ENCODE measurements around the gene BAIAP3. TPM values are rescaled to one million over a fixed set of nuclear protein-coding genes. Genes with fewer than 3 reads are reported as not detected.

BAIAP3 gene
- total RNA-seq, 2 experiments from 2014 or later: 3.2 to 6.3 TPM

- Histone ChIP-seq H3K9me3 (ENCODE audit: low read length) (no peaks in the 10 kb centered on the region), H3K4me2 (ENCODE audit: low read length) (no peak overlapping the region), H3K27ac (ENCODE audit: low read depth, low read length, poor library complexity, severe bottlenecking) (no peak overlapping the region), H3K36me3 (ENCODE audit: insufficient read depth, low read length) (no peaks in the 10 kb centered on the region), H3K4me3 (ENCODE audit: low read depth, low read length, poor library complexity, severe bottlenecking) (no peak overlapping the region), H3K79me2 (ENCODE audit: insufficient read depth, low read depth, low read length) (no peaks in the 10 kb centered on the region), H3K9me2 (ENCODE audit: insufficient read depth, low read length) (no peaks in the 10 kb centered on the region), H3K4me1 (ENCODE audit: insufficient read depth, low read length, poor library complexity, severe bottlenecking) (no peaks in the 10 kb centered on the region), H4K20me1 (ENCODE audit: insufficient read depth, low read length) (no peaks in the 10 kb centered on the region), H2AFZ (ENCODE audit: low read length) (no peak overlapping the region)
- ChIA-PET CTCF (ENCODE audit: unreplicated experiment) (no interaction called here), POLR2A (no interaction called here)
- intact Hi-C loops (cut with micrococcal nuclease; ENCODE audit: unreplicated experiment): no loop called here
- TF ChIP-seq, protein P1, sequence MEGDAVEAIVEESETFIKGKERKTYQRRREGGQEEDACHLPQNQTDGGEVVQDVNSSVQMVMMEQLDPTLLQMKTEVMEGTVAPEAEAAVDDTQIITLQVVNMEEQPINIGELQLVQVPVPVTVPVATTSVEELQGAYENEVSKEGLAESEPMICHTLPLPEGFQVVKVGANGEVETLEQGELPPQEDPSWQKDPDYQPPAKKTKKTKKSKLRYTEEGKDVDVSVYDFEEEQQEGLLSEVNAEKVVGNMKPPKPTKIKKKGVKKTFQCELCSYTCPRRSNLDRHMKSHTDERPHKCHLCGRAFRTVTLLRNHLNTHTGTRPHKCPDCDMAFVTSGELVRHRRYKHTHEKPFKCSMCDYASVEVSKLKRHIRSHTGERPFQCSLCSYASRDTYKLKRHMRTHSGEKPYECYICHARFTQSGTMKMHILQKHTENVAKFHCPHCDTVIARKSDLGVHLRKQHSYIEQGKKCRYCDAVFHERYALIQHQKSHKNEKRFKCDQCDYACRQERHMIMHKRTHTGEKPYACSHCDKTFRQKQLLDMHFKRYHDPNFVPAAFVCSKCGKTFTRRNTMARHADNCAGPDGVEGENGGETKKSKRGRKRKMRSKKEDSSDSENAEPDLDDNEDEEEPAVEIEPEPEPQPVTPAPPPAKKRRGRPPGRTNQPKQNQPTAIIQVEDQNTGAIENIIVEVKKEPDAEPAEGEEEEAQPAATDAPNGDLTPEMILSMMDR (conservative IDR thresholded peaks at IDR 0.05; ENCODE audit: low read length): no peak
- no peak for TF ChIP-seq EZH2phosphoT487 (IDR thresholded peaks at IDR 0.05; ENCODE audit: borderline replicate concordance, low read depth, low read length)
- no peak for DNase-seq (ENCODE audit: low spot score)
- BruUV-seq (replicated peaks): no TSS peak
Observed at GRCh38 chr16:1287982-1288670, 45.3 kb upstream of the BAIAP3 start.

GRCh38 chr16:1288813-1289476 lies 44.5 kb upstream of the BAIAP3 start:
- BruUV-seq (replicated peaks): no TSS peak
- no peaks in the 10 kb centered on the region for H3K79me2 ChIP-seq (ENCODE audit: insufficient read depth, low read depth, low read length)
- intact Hi-C loops (cut with micrococcal nuclease; ENCODE audit: unreplicated experiment): no loop called here
- H3K27ac ChIP-seq (ENCODE audit: low read depth, low read length, poor library complexity, severe bottlenecking): no peak overlapping the region
- H3K9me2 ChIP-seq (ENCODE audit: insufficient read depth, low read length): no peaks in the 10 kb centered on the region
- H3K4me1 ChIP-seq (ENCODE audit: insufficient read depth, low read length, poor library complexity, severe bottlenecking): no peaks in the 10 kb centered on the region
- H3K9me3 ChIP-seq (ENCODE audit: low read length): no peaks in the 10 kb centered on the region
- no peak overlapping the region for H3K4me3 ChIP-seq (ENCODE audit: low read depth, low read length, poor library complexity, severe bottlenecking)
- no peak overlapping the region for H3K4me2 ChIP-seq (ENCODE audit: low read length)
- ChIA-PET CTCF (ENCODE audit: unreplicated experiment) (no interaction called here), POLR2A (no interaction called here)
- DNase-seq (ENCODE audit: low spot score): peak; percentile 21
- no peaks in the 10 kb centered on the region for H3K36me3 ChIP-seq (ENCODE audit: insufficient read depth, low read length)
- no peaks in the 10 kb centered on the region for H4K20me1 ChIP-seq (ENCODE audit: insufficient read depth, low read length)
- H2AFZ ChIP-seq (ENCODE audit: low read length): no peak overlapping the region
- no peak for TF ChIP-seq EZH2phosphoT487 (IDR thresholded peaks at IDR 0.05; ENCODE audit: borderline replicate concordance, low read depth, low read length)
- TF ChIP-seq, protein P1 (conservative IDR thresholded peaks at IDR 0.05; ENCODE audit: low read length): no peak

GRCh38 chr16:1289477-1289866 lies 44.0 kb upstream of the BAIAP3 start:
- BruUV-seq (replicated peaks): no TSS peak
- TF ChIP-seq, protein P1 (conservative IDR thresholded peaks at IDR 0.05; ENCODE audit: low read length): no peak
- no peak for TF ChIP-seq EZH2phosphoT487 (IDR thresholded peaks at IDR 0.05; ENCODE audit: borderline replicate concordance, low read depth, low read length)
- CTCF ChIA-PET (ENCODE audit: unreplicated experiment): interaction anchor here (0.6 kb wide), 1 partner anchor 53 kb away, joined by 3 read pairs; no protein-coding TSS in a partner anchor

More at GRCh38 chr16:1289477-1289866, 44.0 kb upstream of the BAIAP3 start:
- no peak overlapping the region for H3K27ac ChIP-seq (ENCODE audit: low read depth, low read length, poor library complexity, severe bottlenecking)
- DNase-seq (ENCODE audit: low spot score): no peak
- no peaks in the 10 kb centered on the region for H3K36me3 ChIP-seq (ENCODE audit: insufficient read depth, low read length)
- no peaks in the 10 kb centered on the region for H3K9me3 ChIP-seq (ENCODE audit: low read length)
- no peaks in the 10 kb centered on the region for H3K4me1 ChIP-seq (ENCODE audit: insufficient read depth, low read length, poor library complexity, severe bottlenecking)
- H2AFZ ChIP-seq (ENCODE audit: low read length): no peak overlapping the region
- H3K79me2 ChIP-seq (ENCODE audit: insufficient read depth, low read depth, low read length): no peaks in the 10 kb centered on the region
- POLR2A ChIA-PET: no interaction called here
- no peaks in the 10 kb centered on the region for H4K20me1 ChIP-seq (ENCODE audit: insufficient read depth, low read length)
- H3K4me3 ChIP-seq (ENCODE audit: low read depth, low read length, poor library complexity, severe bottlenecking): no peak overlapping the region
- no peaks in the 10 kb centered on the region for H3K9me2 ChIP-seq (ENCODE audit: insufficient read depth, low read length)
- H3K4me2 ChIP-seq (ENCODE audit: low read length): no peak overlapping the region
- intact Hi-C loops (cut with micrococcal nuclease; ENCODE audit: unreplicated experiment): no loop called here

All from OCI-LY7 (cell line).